C4-2B (cell line): ENCODE data around the gene LOXL3.

Experiments used
- CTCF ChIP-seq: fragments of 450-650 bp; conservative IDR thresholded peaks from 2 replicates; pipeline ENCODE4 v1.5.1; 2017; ENCODE audit warnings: mild to moderate bottlenecking
- ZFX ChIP-seq: fragments of 450-650 bp; IDR thresholded peaks from 2 replicates; pipeline ENCODE4 v1.6.1; 2017

GRCh38 chr2:74584088-74584645, 30.4 kb upstream of the LOXL3 start:
- no peak for TF ChIP-seq CTCF
- TF ChIP-seq ZFX: no peak
